Astrocyte (in vitro differentiated cells and primary cell): ENCODE results near the gene STAT3. TPM values are rescaled to one million over a fixed set of nuclear protein-coding genes. Genes with fewer than 3 reads are reported as not detected.

ENCODE experiments used
- DNase-seq: peaks from one replicate; pipeline ENCODE4 v3.0.0-alpha.2; 2010; ENCODE audit warnings: low read depth
- FAIRE-seq: peaks from 2 replicates; lab custom pipeline; 2011; peaks lifted over from hg19 to GRCh38; lab: Jason Lieb, UNC
- H2AFZ ChIP-seq: 2 replicates; pipeline ENCODE4 v1.6.0; 2012; ENCODE audit warnings: low read depth, low read length, inconsistent platforms
- H3K27ac ChIP-seq: 2 replicates; pipeline ENCODE4 v1.5.1; 2011; ENCODE audit warnings: low read depth, low read length, inconsistent platforms
- H3K27me3 ChIP-seq: 2 replicates; pipeline ENCODE4 v1.6.0; 2011; ENCODE audit warnings: low read length, inconsistent platforms; ENCODE audit not compliant: insufficient read depth
- H3K36me3 ChIP-seq: 2 replicates; pipeline ENCODE4 v1.5.1; 2011; ENCODE audit warnings: low read length, inconsistent platforms; ENCODE audit not compliant: insufficient read depth
- H3K4me1 ChIP-seq: 2 replicates; pipeline ENCODE4 v1.5.1; 2011; ENCODE audit warnings: low read length, inconsistent platforms; ENCODE audit not compliant: insufficient read depth
- H3K4me2 ChIP-seq: 2 replicates; pipeline ENCODE4 v1.6.0; 2012; ENCODE audit warnings: low read length, inconsistent platforms
- H3K4me3 ChIP-seq: 2 replicates; pipeline ENCODE4 v1.5.1; 2011; ENCODE audit warnings: low read depth, mild to moderate bottlenecking, low read length, inconsistent platforms; ENCODE audit not compliant: insufficient read depth
- H3K79me2 ChIP-seq: 2 replicates; pipeline ENCODE4 v1.6.0; 2012; ENCODE audit warnings: mild to moderate bottlenecking, low read length, inconsistent platforms; ENCODE audit not compliant: insufficient read depth
- H3K9ac ChIP-seq: 2 replicates; pipeline ENCODE4 v1.6.0; 2012; ENCODE audit warnings: mild to moderate bottlenecking, low read length, inconsistent platforms
- H3K9me3 ChIP-seq: 2 replicates; pipeline ENCODE4 v1.5.1; 2012; ENCODE audit warnings: low read depth, mild to moderate bottlenecking, low read length, inconsistent platforms; ENCODE audit not compliant: insufficient read depth
- H4K20me1 ChIP-seq: 2 replicates; pipeline ENCODE4 v1.6.0; 2012; ENCODE audit warnings: low read length, inconsistent platforms; ENCODE audit not compliant: insufficient read depth
- H3K27ac Mint-ChIP-seq: one replicate; pipeline ENCODE4 v1.8.0; 2021; ENCODE audit warnings: mild to moderate bottlenecking, mixed read lengths; ENCODE audit not compliant: unreplicated experiment
- H3K27me3 Mint-ChIP-seq: one replicate; pipeline ENCODE4 v1.8.0; 2021; ENCODE audit warnings: low read depth, mixed read lengths; ENCODE audit not compliant: unreplicated experiment
- H3K36me3 Mint-ChIP-seq: one replicate; pipeline ENCODE4 v1.8.0; 2021; ENCODE audit warnings: low read depth, mixed read lengths; ENCODE audit not compliant: unreplicated experiment
- H3K4me1 Mint-ChIP-seq: one replicate; pipeline ENCODE4 v1.8.0; 2021; ENCODE audit warnings: low read depth, mixed read lengths; ENCODE audit not compliant: unreplicated experiment
- H3K4me3 Mint-ChIP-seq: one replicate; pipeline ENCODE4 v1.8.0; 2021; ENCODE audit warnings: mild to moderate bottlenecking, moderate library complexity, mixed read lengths; ENCODE audit not compliant: unreplicated experiment
- H3K9me3 Mint-ChIP-seq: one replicate; pipeline ENCODE4 v1.8.0; 2021; ENCODE audit warnings: mild to moderate bottlenecking, mixed read lengths; ENCODE audit not compliant: unreplicated experiment
- EZH2 ChIP-seq: IDR thresholded peaks from 2 replicates; pipeline ENCODE4 v1.6.1; 2012; ENCODE audit warnings: mild to moderate bottlenecking, low read length, inconsistent platforms; ENCODE audit not compliant: insufficient read depth
- total RNA-seq: library from RNA; stranded (reverse); gene quantifications from 2 replicates; pipeline ENCODE4 v1.2.1, GENCODE V29; 2021
- TF ChIP-seq, protein P1 (sequence below): IDR thresholded peaks from 2 replicates; pipeline ENCODE4 v1.5.1; 2011; ENCODE audit warnings: low read depth, mild to moderate bottlenecking, inconsistent platforms, low read length, moderate library complexity; ENCODE audit not compliant: insufficient read depth

The STAT3 gene
- total RNA-seq, 1 donor from 2014 or later, result 145 TPM

DNA sequence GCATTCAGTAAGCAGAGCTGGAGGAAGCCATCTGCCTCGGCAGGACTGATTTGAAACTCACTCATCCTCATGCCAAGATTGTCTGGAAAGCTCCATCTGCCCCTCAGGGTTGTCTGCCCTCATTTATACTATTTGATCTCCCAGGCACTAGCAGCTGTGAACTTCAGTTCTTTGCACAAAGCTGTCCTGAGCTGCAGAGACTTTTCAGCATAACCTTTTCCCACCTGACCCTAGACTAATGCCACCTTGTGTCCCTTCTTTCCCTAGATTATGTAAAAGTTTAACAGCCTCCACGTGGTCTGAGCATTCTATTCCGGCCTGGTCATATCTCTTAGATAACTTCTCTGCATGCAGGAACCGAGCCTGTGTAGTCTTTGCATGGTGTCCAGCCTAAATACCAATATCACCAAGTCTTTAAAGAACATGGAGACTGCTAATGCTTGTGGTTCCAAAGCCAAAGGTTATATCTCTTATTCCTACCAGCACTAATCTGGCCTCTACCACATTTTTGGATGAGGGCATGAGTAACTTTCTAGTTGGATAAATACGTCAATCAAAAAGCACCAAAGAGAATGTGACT lies 70.9 kb downstream of the STAT3 start:
- peaks cover 12% of the 10 kb centered on the region for H4K20me1 ChIP-seq
- DNase-seq (no peak), FAIRE-seq (no peak)
- no peaks in the 10 kb centered on the region for H3K9me3 ChIP-seq
- peaks cover 10% of the 10 kb centered on the region for H3K4me1 ChIP-seq
- H2AFZ ChIP-seq, result no peak overlapping the region
- TF ChIP-seq EZH2, result no peak
- TF ChIP-seq, protein P1, sequence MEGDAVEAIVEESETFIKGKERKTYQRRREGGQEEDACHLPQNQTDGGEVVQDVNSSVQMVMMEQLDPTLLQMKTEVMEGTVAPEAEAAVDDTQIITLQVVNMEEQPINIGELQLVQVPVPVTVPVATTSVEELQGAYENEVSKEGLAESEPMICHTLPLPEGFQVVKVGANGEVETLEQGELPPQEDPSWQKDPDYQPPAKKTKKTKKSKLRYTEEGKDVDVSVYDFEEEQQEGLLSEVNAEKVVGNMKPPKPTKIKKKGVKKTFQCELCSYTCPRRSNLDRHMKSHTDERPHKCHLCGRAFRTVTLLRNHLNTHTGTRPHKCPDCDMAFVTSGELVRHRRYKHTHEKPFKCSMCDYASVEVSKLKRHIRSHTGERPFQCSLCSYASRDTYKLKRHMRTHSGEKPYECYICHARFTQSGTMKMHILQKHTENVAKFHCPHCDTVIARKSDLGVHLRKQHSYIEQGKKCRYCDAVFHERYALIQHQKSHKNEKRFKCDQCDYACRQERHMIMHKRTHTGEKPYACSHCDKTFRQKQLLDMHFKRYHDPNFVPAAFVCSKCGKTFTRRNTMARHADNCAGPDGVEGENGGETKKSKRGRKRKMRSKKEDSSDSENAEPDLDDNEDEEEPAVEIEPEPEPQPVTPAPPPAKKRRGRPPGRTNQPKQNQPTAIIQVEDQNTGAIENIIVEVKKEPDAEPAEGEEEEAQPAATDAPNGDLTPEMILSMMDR, result no peak
- Mint-ChIP-seq H3K36me3 (peaks cover 15% of the 10 kb centered on the region), H3K4me3 (no peak overlapping the region), H3K27ac (no peak overlapping the region), H3K27me3 (no peaks in the 10 kb centered on the region), H3K9me3 (no peaks in the 10 kb centered on the region), H3K4me1 (peaks cover 9% of the 10 kb centered on the region)
- H3K9ac ChIP-seq, result no peak overlapping the region
- peaks cover 27% of the 10 kb centered on the region for H3K36me3 ChIP-seq
- no peaks in the 10 kb centered on the region for H3K27me3 ChIP-seq
- H3K79me2 ChIP-seq, result no peaks in the 10 kb centered on the region
- no peak overlapping the region for H3K4me2 ChIP-seq
- H3K27ac ChIP-seq, result no peak overlapping the region
- no peak overlapping the region for H3K4me3 ChIP-seq

DNA sequence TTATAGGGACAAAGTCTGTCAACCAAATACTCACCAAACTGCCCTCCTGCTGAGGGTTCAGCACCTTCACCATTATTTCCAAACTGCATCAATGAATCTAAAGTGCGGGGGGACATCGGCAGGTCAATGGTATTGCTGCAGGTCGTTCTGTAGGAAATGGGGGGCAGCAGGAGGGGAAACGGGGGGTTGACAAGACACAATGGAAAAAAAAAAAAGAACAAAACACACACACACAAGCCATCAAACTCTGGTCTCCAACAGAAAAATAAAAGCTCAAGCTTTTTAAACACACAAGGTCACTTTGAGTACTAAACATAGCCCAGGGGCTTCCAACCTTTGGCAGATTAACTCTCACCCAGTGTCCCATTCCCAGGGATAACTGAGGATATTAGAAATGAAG lies 71.5 kb downstream of the STAT3 start:
- no peaks in the 10 kb centered on the region for H3K79me2 ChIP-seq
- Mint-ChIP-seq H3K9me3 (no peaks in the 10 kb centered on the region), H3K27ac (no peak overlapping the region), H3K4me3 (no peak overlapping the region), H3K4me1 (peaks cover 11% of the 10 kb centered on the region), H3K36me3 (peaks cover 14% of the 10 kb centered on the region), H3K27me3 (no peaks in the 10 kb centered on the region)
- no peaks in the 10 kb centered on the region for H3K9me3 ChIP-seq
- no peak for DNase-seq
- no peak overlapping the region for H3K9ac ChIP-seq
- no peak for FAIRE-seq
- H3K27me3 ChIP-seq, result no peaks in the 10 kb centered on the region
- TF ChIP-seq EZH2, result no peak
- TF ChIP-seq, protein P1, result no peak
- no peak overlapping the region for H3K27ac ChIP-seq
- no peak overlapping the region for H2AFZ ChIP-seq
- peaks cover 15% of the 10 kb centered on the region for H3K4me1 ChIP-seq
- H4K20me1 ChIP-seq, result peaks cover 13% of the 10 kb centered on the region
- no peak overlapping the region for H3K4me2 ChIP-seq
- peaks cover 21% of the 10 kb centered on the region for H3K36me3 ChIP-seq
- H3K4me3 ChIP-seq, result no peak overlapping the region

DNA sequence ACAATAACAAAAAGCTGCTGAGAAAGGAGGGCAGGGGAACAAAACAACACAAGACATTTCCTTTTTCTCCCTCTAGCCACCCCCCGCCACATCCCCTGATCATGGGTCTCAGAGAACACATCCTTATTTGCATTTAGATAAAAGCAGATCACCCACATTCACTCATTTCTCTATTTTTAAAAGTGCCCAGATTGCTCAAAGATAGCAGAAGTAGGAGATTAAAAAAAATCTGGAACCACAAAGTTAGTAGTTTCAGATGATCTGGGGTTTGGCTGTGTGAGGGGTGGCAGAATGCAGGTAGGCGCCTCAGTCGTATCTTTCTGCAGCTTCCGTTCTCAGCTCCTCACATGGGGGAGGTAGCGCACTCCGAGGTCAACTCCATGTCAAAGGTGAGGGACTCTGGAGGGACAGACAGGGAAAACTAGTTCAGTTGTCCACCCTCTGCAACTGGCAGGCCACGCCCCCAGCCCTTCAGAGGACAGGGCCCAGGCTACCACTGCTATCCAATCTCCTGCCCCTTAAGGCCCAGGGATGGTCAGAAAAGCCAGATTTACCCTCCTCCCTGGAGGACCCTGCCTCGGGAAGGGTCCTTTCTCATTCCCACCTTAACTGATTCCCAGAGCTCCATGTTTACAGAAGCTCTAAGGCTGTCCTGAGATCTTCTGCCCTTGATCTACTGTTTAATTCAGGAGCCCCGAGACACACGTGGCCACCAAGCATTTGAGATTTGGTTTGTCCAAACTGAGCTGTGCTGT lies 72.7 kb downstream of the STAT3 start:
- peaks cover 17% of the 10 kb centered on the region for H3K36me3 Mint-ChIP-seq
- H3K4me1 Mint-ChIP-seq, result peaks cover 19% of the 10 kb centered on the region
- Histone ChIP-seq H3K27ac (no peak overlapping the region), H4K20me1 (peaks cover 16% of the 10 kb centered on the region), H3K4me3 (no peak overlapping the region), H3K4me2 (no peak overlapping the region), H3K36me3 (peaks cover 17% of the 10 kb centered on the region), H3K27me3 (no peaks in the 10 kb centered on the region), H3K9ac (no peak overlapping the region), H3K4me1 (peaks cover 15% of the 10 kb centered on the region), H3K9me3 (no peaks in the 10 kb centered on the region), H2AFZ (no peak overlapping the region), H3K79me2 (no peaks in the 10 kb centered on the region)
- FAIRE-seq, result no peak
- H3K9me3 Mint-ChIP-seq, result no peaks in the 10 kb centered on the region
- H3K4me3 Mint-ChIP-seq, result no peak overlapping the region
- no peak overlapping the region for H3K27ac Mint-ChIP-seq
- no peaks in the 10 kb centered on the region for H3K27me3 Mint-ChIP-seq
- no peak for DNase-seq
- TF ChIP-seq EZH2, result no peak
- TF ChIP-seq, protein P1, result no peak
